ENCODE data around the gene FCRL5. TPM values are rescaled to one million over a fixed set of nuclear protein-coding genes. Genes with fewer than 3 reads are reported as not detected.
A peak's percentile ranks its signal among the peaks of the same experiment; 100 is the strongest.

FCRL5 gene
- total RNA-seq, 1 experiment from 2014 or later: not detected

DNA sequence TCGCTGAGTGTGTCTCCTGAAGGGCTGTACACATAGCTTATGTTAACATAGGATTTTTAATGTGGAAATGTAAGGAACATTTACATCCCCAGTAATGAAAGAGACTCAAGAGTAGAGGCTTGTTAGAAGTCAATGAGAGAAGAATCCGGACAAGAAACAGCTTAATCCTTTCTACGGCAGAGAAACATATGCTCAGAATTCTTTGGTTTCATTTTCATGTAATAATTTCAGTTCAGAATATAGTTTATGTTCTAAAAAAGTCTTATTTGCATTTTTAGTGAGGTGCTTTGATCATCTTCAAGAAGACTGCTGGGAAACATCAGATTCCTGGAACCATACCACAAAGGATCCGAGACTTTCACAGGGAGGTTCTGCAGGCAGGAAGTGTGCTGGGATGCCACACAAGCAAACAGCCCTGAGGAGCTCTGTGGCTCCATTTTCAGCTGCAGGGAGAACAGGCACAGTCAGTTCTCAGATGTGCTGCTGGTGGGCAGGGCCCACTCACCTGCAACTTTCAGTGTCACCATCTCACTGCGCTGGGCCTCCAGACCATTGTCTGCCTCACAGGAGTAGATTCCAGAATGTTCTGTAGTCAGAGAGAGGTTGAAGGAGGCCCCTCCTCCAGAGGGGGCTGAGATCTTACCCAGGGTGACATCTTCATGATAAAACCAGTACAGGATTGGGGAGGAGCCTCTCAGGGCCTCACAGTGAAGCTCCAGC, 28.4 kb downstream of the FCRL5 start:
- no peak for DNase-seq (ENCODE audit: low read depth)

- no peak for DNase-seq (ENCODE audit: low read depth)
These were observed 31.3 kb downstream of the FCRL5 start for GRCh38 chr1:157521056-157521455.

GRCh38 chr1:157520386-157520935, 31.9 kb downstream of the FCRL5 start:
- no peak for DNase-seq (ENCODE audit: low read depth)

DNA sequence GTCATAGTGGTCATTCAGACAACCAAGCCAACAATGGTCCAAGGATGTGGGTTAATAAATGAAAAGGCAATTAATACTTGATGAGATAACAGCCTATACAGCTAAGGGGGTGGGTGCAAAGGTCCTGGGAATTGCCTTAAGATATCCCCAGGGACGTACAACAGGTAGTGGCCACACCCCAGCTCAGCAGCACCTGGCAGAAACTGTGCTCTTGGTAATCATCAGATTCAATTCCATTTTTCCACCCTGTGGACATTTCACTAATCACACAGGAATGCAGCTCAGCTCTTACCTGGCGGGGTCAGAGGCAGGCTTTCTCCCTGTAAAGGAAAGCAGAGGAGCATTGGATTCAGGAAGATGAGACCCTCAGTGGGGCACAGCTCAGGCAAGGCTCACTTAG, 32.9 kb downstream of the FCRL5 start:
- no peak for DNase-seq (ENCODE audit: low read depth)

- DNase-seq (ENCODE audit: low read depth): no peak
These were observed 35.3 kb downstream of the FCRL5 start for GRCh38 chr1:157517016-157517415.

- DNase-seq (ENCODE audit: low read depth): no peak
These were observed 36.6 kb downstream of the FCRL5 start for GRCh38 chr1:157515709-157516108.

- no peak for DNase-seq (ENCODE audit: low read depth)
These were observed 37.2 kb downstream of the FCRL5 start for GRCh38 chr1:157515141-157515540.

DNA sequence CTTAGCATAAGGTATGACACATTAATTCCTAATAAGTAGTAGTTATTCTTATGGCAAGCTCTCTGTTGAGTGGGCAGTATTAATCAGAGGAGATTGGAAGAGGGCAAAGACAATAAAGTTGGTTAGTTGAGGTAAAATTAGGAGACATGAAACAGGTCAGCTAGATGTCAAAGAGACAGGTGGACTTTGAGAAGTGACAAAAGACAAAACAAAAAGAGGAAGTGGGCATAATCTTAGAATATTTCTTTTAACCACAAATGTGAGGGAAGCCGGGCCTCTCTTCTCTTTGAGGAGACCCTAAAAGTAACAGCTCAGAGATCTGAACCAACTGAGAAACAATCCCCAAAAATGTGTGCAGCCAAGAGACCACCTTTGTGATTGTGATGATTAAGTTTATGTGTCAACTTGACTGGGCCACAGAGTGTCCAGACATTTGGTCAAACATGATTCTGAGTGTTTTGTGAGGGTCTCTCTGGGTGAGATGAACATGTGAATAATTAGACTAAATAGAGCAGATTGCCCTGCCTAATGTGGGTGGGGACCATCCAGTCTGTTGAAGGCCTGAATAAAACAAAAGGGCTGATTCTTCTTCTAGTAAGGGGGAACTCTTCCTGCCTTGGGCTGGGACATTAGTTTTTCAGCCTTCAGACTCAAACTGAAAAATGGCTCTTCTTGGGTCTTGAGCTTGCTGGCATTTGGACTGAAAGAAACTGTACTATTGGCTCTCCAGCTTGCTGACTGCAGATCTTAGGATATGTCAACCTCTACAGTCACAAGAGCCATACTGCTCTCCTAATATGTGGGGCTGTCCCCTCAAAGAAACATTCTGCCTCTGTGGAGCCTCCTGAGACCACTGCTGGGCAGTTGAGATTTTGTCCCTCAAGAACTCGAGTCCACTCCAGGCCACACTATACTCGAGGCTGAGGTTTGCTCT, 40.0 kb downstream of the FCRL5 start:
- DNase-seq (ENCODE audit: low read depth): no peak

- DNase-seq (ENCODE audit: low read depth): no peak
These were observed 42.6 kb downstream of the FCRL5 start for GRCh38 chr1:157509546-157510232.

DNA sequence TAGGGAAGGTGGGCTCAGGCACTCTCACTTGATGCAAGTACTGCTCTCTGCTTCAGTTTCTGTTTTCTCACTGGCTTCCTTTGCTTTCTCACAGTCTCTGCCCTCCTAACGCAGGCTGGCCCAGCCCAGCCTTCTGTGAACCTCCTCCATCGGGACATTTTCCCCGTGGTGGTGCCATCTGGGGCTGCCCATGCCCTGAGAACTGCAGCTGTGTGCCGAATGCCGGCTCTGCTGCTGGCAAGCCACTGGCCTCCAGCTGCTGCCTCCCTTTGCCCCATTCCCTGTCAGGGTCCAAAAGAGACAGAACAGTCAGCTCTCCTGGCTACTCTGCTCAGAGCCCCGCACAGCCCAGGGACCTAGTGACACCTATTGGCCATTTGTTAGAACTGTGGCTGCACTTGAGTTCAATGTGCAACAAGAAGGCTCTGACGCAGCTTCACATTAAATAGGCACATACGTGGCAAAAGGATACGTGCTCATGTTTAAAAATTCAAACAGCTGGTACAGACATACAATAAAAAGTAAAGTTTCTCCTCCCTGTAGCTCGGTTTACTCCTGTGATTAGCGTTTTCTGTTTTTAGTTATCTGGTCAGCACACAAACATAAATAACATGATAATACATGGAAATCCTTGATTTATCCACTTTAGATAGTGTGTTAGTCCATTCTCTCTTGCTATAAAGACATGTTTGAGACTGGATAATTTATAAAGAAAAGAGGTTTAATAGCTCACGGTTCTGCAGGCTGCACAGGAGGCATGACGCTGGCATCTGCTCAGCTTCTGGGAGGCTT, 46.6 kb downstream of the FCRL5 start:
- peak; percentile 54 for DNase-seq (ENCODE audit: low read depth)

DNA sequence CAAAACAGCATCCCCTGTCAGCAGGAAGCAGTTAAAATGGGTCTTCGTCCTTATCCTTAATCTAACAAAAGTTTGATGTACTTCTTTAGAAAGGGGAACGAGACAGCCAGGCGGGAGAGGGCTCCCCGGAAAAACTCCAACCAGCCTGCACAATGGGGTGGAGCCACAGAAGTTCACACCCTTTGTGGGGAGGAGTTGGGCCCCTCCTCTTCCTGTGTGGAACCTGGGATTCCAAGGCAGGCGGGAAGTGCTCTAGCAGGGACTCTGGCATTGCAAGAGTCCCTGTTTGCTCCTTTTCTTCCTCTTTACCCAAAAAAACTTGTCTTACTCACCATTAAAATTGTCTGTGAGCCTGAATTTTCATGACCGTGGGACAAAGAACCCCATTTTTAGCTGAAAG, 47.7 kb downstream of the FCRL5 start:
- DNase-seq (ENCODE audit: low read depth): peak; percentile 10

- DNase-seq (ENCODE audit: low read depth): no peak
These were observed 52.8 kb downstream of the FCRL5 start for GRCh38 chr1:157499521-157499920.

GRCh38 chr1:157498736-157499090, 53.6 kb downstream of the FCRL5 start:
- DNase-seq (ENCODE audit: low read depth): no peak

DNA sequence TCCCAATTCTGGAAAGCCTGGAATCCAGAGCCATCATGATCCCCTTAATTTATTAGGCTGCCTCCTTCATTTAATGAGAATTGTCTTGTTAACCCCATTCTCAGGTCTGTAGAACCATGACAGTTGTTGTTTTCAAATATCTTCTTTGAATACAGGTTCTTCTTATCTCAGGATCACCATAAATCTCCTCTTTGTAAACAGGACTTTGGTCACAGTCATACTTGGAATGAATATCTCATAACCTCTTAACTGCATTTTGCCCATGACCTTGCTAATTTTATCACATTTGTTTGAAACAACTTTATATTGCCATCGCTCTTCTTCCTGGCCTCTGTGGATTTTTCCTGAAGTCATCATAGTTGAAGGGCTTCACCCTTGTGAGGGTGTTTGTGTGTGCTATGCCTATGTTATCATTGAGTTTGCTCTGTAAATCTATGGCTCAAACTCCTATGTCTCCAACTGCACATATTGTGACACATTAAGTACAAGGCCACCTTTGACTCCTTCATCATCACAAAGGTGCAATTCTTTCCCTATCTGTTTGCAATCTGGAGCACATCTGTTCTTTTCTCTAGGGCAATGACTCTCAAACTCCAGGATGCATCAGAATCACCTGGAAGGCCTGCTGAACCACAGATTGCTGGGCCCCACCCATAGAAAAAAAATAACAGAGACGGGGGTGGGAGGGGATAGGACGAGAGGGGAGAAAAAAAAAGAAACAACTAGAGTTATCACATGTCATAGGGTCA, 54.2 kb downstream of the FCRL5 start:
- DNase-seq (ENCODE audit: low read depth): no peak

- no peak for DNase-seq (ENCODE audit: low read depth)
These were observed 55.0 kb downstream of the FCRL5 start for GRCh38 chr1:157497284-157497683.

DNA sequence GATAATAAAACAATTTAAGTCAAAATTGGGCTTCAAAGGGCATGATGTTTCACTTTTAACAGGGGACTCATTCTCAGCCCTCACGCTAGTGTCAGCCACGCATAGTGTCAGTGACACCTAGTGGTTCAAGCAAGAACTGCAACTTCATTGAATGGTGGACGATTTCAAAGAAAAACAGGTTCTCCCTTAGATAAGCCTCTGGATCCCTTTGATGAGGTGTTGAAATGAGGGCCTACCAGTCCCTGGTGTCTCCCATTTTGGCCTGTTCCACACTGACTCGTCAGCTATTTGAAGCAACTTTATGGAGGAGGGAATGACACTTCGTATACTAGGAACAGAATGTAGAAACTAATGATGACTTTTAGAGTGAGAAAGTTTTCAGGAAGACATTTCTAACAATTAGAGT, 56.2 kb downstream of the FCRL5 start:
- DNase-seq (ENCODE audit: low read depth): peak; percentile 42

- DNase-seq (ENCODE audit: low read depth): no peak
These were observed 57.0 kb downstream of the FCRL5 start for GRCh38 chr1:157495285-157495684.

- DNase-seq (ENCODE audit: low read depth): no peak
These were observed 58.2 kb downstream of the FCRL5 start for GRCh38 chr1:157494093-157494492.

DNA sequence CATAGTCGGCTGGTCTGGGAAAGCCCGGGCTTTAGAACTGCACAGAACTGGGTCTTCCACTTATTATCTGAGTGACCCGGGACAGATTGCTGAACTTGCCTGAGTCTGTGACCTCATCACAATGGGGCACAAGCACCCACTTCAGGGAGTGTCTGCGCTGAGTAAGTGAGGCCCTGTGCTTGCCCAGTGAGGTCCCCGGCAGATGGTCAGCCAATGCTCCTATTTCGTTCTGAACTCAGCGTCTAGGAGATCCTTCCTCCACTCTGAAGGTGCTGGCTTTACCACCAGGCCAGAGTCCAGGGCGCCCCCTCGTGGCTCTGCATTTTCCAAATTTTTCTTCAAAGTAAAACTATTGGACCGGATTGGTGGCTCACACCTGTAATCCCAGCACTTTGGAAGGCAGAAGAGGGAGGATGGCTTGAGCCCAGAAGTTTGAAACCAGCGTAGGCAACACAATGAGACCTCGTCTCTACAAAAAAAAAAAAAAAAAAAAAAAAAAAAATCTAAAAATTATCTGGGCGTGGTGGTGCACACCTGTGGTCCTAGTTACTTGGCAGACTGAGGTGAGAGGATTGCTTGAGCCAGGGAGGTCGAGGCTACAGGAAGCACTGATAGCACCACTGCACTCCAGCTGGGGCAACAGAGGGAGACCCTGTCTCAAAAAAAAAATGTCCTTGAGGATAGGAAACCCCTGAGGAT, 61.7 kb downstream of the FCRL5 start:
- DNase-seq (ENCODE audit: low read depth): peak; percentile 56

DNA sequence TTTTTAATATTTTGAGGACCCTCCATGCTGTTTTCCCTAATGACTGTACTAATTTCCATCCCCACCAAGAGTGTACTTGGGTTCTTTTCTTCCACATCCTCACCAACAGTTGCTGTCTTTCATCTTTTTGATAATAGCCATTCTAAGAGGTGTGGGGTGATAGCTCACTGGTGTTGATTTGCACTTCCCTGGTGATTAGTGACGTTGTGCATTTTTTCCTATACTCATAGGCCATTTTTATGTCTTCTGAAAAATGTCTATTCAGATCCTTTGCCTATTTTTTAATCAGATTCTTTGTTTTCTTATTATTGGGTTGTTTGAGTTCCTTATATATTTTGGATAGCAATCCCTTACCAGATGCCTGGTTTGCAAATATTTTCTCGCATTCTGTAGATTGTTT, 64.2 kb downstream of the FCRL5 start:
- no peak for DNase-seq (ENCODE audit: low read depth)

Data from RPMI7951 (cell line).